Uterus (tissue), 4 donors: Measurements from ENCODE around the gene OR8S1. TPM values are rescaled to one million over a fixed set of nuclear protein-coding genes. Genes with fewer than 3 reads are reported as not detected.
"Not testable (repeated sequence)": the region's sequence is repeated elsewhere in the genome, so short reads cannot be mapped to it uniquely, and the experiment has no call there.

ENCODE experiments used
- DNase-seq, 2 donors: peaks; one replicate each; pipeline ENCODE4 v3.0.0-alpha.2; 2019 to 2020
- H3K27ac ChIP-seq, 2 donors: fragments of 200-600 bp; sonication (generic); 1 replicate in 1 of 2; 2 replicates in 1 of 2; pipeline ENCODE4 v1.5.1; 2016 to 2018
- H3K27me3 ChIP-seq, 2 donors: fragments of 200-600 bp; sonication (generic); one replicate each; pipeline ENCODE4 v1.5.1; 2018 to 2019; ENCODE audit warnings: control low read depth in 1 of 2
- H3K36me3 ChIP-seq, 2 donors: fragments of 200-600 bp; sonication (generic); one replicate each; pipeline ENCODE4 v1.5.1; 2019; ENCODE audit warnings: control low read depth in 1 of 2
- H3K4me1 ChIP-seq, 2 donors: fragments of 200-600 bp; sonication (generic); one replicate each; pipeline ENCODE4 v1.5.1; 2018 to 2019; ENCODE audit warnings: control low read depth in 1 of 2
- H3K4me3 ChIP-seq, 2 donors: fragments of 200-600 bp; sonication (generic); 1 replicate in 1 of 2; 2 replicates in 1 of 2; pipeline ENCODE4 v1.5.1; 2018 to 2019; ENCODE audit warnings: mild to moderate bottlenecking in 1 of 2
- H3K9me3 ChIP-seq, 2 donors: fragments of 200-600 bp; sonication (generic); one replicate each; pipeline ENCODE4 v1.5.1; 2019; ENCODE audit warnings: control low read depth in 1 of 2
- CTCF ChIP-seq, 4 experiments: fragments of 200-600 bp in 2 of 4; fragments of 450-650 bp in 2 of 4; sonication (generic) in 2 of 4; IDR thresholded peaks; one replicate each; pipeline ENCODE4 v1.5.1; 2016 to 2019; ENCODE audit warnings: antibody characterized with exemption in 4 of 4, mild to moderate bottlenecking in 2 of 4, moderate library complexity in 1 of 4
- POLR2A ChIP-seq, 2 donors: fragments of 450-650 bp; IDR thresholded peaks; one replicate each; pipeline ENCODE4 v1.6.1; 2016; ENCODE audit warnings: antibody characterized with exemption in 2 of 2, mild to moderate bottlenecking in 1 of 2, moderate library complexity in 1 of 2
- intact Hi-C: fragments of 100-400 bp; cut with DNase I; formaldehyde crosslinking; loops from one replicate; pipeline ENCODE4 v1.15.1; 2023; ENCODE audit warnings: low total_unique reads
- total RNA-seq, 4 donors: library from RNA; depleted of rRNA in 3 of 4; stranded (reverse); fragments of >200 nt in 3 of 4; gene quantifications; one replicate each; pipeline versions ENCODE4 v1.1.0 to v1.2.4, GENCODE V29; 2014 to 2023
- donor health status: DM: yes; HTN: yes; CAD: no.

The OR8S1 gene
- total RNA-seq, 4 donors from 2014 or later = not detected

- Histone ChIP-seq H3K27me3 (no peaks in the 10 kb centered on the region), H3K4me3 (no peak overlapping the region), H3K27ac (no peak overlapping the region), H3K9me3 (no peaks in the 10 kb centered on the region), H3K4me1 (no peaks in the 10 kb centered on the region), H3K36me3 (no peaks in the 10 kb centered on the region)
- intact Hi-C loops = no loop called here
- no peak for TF ChIP-seq POLR2A (IDR thresholded peaks at IDR 0.05)
- TF ChIP-seq CTCF (IDR thresholded peaks at IDR 0.05) = no peak
- no peak for DNase-seq
Observed at GRCh38 chr12:48489012-48489411, 36.4 kb upstream of the OR8S1 start.

- H3K27ac ChIP-seq = not testable (repeated sequence)
Observed at GRCh38 chr12:48489456-48489855, 36.0 kb upstream of the OR8S1 start.

GRCh38 chr12:48500281-48500680 is 25.2 kb upstream of the OR8S1 start:
- H3K36me3 ChIP-seq, DNase-seq, intact Hi-C loops, H3K9me3 ChIP-seq, H3K27ac ChIP-seq, H3K27me3 ChIP-seq, H3K4me1 ChIP-seq, H3K4me3 ChIP-seq: not testable (repeated sequence)

More at GRCh38 chr12:48489456-48489855, 36.0 kb upstream of the OR8S1 start:
- H3K4me3 ChIP-seq, H3K9me3 ChIP-seq, intact Hi-C loops, H3K4me1 ChIP-seq, H3K27me3 ChIP-seq, H3K36me3 ChIP-seq, DNase-seq: not testable (repeated sequence)

GRCh38 chr12:48506836-48507235 is 18.6 kb upstream of the OR8S1 start:
- H3K27me3 ChIP-seq, H3K4me1 ChIP-seq, H3K9me3 ChIP-seq, H3K4me3 ChIP-seq, H3K27ac ChIP-seq, intact Hi-C loops, DNase-seq, H3K36me3 ChIP-seq: not testable (repeated sequence)

- intact Hi-C loops = no loop called here
- H3K4me1 ChIP-seq = no peaks in the 10 kb centered on the region
- no peak overlapping the region for H3K4me3 ChIP-seq
- no peaks in the 10 kb centered on the region for H3K27me3 ChIP-seq
- no peak for DNase-seq
- H3K27ac ChIP-seq = no peak overlapping the region
- H3K36me3 ChIP-seq = no peaks in the 10 kb centered on the region
- no peak for TF ChIP-seq CTCF (IDR thresholded peaks at IDR 0.05)
- no peak for TF ChIP-seq POLR2A (IDR thresholded peaks at IDR 0.05)
- no peaks in the 10 kb centered on the region for H3K9me3 ChIP-seq
Observed at GRCh38 chr12:48508987-48509386, 16.4 kb upstream of the OR8S1 start.

GRCh38 chr12:48510111-48510510 is 15.3 kb upstream of the OR8S1 start:
- TF ChIP-seq CTCF (IDR thresholded peaks at IDR 0.05) (no peak), POLR2A (IDR thresholded peaks at IDR 0.05) (no peak)
- intact Hi-C loops = no loop called here
- Histone ChIP-seq H3K4me1 (no peaks in the 10 kb centered on the region), H3K27ac (no peak overlapping the region), H3K9me3 (no peaks in the 10 kb centered on the region), H3K4me3 (no peak overlapping the region), H3K36me3 (no peaks in the 10 kb centered on the region), H3K27me3 (no peaks in the 10 kb centered on the region)
- DNase-seq = no peak

- H3K27ac ChIP-seq = no peak overlapping the region
- no peak for DNase-seq
- no peaks in the 10 kb centered on the region for H3K4me1 ChIP-seq
- H3K36me3 ChIP-seq = no peaks in the 10 kb centered on the region
- intact Hi-C loops = no loop called here
- no peaks in the 10 kb centered on the region for H3K27me3 ChIP-seq
- no peaks in the 10 kb centered on the region for H3K9me3 ChIP-seq
- TF ChIP-seq CTCF (IDR thresholded peaks at IDR 0.05) (no peak), POLR2A (IDR thresholded peaks at IDR 0.05) (no peak)
- H3K4me3 ChIP-seq = no peak overlapping the region
Observed at GRCh38 chr12:48512855-48513254, 12.6 kb upstream of the OR8S1 start.
